Head of caudate nucleus (tissue), 42 donors: ENCODE data around the gene XRN2.
"Not testable (repeated sequence)": the region's sequence is repeated elsewhere in the genome, so short reads cannot be mapped to it uniquely, and the experiment has no call there.

Experiments used
- DNase-seq, 42 donors: peaks; one replicate each; pipeline versions ENCODE4 v3.0.0 to v3.0.0-alpha.2; 2020 to 2021; ENCODE audit warnings: mixed read lengths in 7 of 42
- intact Hi-C: fragments of 100-400 bp; cut with DNase I; formaldehyde crosslinking; loops from one replicate; pipeline ENCODE4 v1.15.0; 2022

XRN2 gene

DNA sequence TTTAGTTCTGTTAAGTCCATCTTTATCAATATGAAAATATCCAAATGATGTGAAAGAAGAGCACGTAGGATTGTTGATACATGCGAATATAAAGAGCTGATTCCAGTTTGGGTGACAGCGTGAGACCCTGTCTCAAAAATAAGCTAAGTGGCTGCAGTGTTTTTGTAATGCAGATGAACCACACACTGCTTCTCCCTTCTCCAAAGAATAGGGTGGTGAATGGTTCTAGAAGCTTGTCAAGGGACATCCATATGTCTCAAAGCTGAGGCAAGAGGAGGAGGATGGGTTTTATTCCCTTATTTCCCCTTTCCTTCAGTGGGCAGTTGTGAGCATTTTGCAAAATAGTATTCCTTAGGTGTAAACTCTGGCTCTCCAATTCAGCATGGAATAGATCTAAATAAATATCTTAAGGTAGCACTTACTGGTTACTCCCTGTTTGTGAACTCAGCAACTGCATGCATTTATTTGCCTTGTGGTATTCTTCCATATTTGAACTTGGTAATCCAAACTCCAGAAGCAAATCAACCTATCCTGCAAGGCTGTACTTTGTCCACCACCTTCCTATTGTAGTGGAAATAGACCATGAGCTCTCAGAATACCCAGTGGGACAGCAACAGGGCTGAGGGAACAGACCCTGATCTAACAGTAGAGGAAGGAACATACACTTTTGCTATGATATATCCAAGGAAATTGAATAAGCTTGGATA is 38.0 kb downstream of the XRN2 start:
- intact Hi-C loops = no loop called here
- no peak for DNase-seq

DNA sequence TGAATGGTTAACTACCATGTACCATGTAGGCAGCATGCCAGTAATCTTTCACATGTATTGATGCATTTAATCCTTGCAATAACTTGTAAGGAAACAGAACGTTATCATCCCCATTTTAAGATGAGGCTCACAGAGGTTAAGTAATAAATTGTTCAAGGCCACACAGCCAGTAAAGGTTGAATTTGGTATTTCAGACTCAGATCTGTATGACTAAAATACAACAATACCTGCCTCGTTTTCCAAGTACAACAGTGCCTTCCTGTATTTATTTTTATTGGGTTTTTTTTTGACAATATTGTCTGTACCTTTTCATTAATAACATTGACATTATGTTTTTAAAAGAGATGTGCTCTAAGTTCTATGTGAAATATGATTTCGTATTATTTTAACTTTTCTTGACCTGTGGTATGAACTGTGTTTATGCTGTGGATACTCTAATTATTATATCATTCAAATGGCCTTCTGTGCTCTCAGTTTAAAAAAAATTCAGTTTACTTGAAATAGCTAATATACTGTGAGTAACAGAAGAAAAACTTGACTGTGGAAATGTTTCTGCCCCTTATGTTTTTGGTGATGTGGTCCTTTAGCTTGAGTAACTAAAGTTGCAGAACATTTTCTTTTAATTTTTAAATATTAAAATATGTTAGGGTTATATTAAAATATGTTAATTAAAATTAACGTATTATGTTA is 39.7 kb downstream of the XRN2 start:
- DNase-seq = no peak
- intact Hi-C loops = no loop called here

- DNase-seq = no peak
- intact Hi-C loops = no loop called here
Observed at GRCh38 chr20:21344206-21344900, 41.2 kb downstream of the XRN2 start.

DNA sequence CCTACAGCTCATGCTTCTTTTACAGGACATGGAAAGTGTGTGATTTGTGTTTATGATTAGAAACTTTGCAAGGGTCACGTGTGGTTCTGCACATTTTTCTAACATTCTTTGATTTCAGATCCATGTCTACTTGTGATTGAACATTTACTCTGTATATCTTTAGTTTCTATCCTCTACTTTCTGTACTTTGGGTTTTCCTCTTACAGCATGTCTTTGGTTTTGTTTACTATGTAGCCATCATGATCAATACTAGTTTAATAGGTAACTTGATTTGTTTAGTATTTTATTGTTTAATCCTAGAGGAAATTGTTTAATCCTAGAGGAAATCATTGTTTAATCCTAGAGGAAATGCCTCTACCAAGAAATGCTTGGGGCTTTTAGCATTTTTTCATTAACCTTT is 41.8 kb downstream of the XRN2 start:
- intact Hi-C loops = no loop called here
- no peak for DNase-seq

DNA sequence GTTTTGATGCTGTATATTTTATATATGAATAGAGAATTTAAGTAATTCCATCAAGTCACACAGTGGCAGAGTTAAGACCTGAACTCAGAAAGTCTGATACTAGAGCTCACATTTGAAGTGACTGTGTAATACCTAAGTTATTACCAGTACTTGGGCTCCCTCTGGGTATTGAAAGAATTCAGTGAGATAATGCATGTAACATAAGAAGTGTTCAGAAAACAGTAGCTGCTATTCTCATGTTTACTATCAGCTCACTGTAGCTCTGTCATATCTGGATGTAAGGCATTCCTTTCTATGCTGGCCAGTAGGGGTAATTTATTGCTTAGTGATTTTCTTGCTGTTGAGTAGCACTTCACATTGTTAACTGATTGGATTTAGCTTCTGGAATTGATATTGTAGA is 49.6 kb downstream of the XRN2 start:
- no peak for DNase-seq
- intact Hi-C loops = no loop called here

GRCh38 chr20:21353236-21353635 is 50.1 kb downstream of the XRN2 start:
- intact Hi-C loops = no loop called here
- DNase-seq = no peak

GRCh38 chr20:21355981-21356380 is 52.9 kb downstream of the XRN2 start:
- intact Hi-C loops = no loop called here
- no peak for DNase-seq

GRCh38 chr20:21356386-21356785 is 53.3 kb downstream of the XRN2 start:
- intact Hi-C loops = no loop called here
- no peak for DNase-seq

DNA sequence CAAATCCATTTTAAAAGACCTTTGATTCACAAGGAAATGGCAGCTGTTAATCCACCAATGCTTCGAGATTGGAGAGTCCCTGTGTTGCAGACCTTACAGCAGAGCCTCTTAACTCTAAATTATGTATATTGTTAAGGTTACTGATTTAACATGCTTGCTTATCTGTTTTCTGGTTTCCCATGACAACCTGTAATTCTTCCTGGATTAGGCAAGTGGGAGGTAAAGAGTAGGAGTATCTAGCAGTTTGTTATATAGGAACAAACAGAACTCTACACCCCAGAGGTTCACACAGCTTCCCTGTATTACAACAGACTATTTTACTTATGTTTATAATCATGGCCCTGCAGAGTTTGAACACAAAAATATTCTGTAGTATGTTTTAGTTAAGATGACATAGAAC is 54.7 kb downstream of the XRN2 start:
- intact Hi-C loops = no loop called here
- no peak for DNase-seq

DNA sequence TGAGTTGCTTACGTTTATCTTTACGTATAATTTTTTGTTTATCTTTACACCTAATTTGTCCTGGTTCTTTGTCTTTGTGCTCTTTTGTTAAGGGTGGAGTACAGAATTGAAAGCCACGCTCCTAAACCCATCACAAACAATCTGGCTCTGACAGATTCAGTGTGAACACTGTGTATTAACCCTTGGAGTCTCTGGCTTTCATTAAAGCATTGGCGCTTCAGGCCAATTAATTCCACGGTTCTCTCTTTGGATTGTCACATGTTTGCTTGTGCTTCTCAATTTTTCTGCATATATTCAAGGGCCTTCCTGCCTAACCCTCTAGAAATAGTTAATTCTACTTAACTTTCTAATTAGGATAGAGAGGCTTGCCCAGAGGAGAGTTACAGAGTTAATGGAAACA is 55.6 kb downstream of the XRN2 start:
- DNase-seq = no peak
- intact Hi-C loops = no loop called here

DNA sequence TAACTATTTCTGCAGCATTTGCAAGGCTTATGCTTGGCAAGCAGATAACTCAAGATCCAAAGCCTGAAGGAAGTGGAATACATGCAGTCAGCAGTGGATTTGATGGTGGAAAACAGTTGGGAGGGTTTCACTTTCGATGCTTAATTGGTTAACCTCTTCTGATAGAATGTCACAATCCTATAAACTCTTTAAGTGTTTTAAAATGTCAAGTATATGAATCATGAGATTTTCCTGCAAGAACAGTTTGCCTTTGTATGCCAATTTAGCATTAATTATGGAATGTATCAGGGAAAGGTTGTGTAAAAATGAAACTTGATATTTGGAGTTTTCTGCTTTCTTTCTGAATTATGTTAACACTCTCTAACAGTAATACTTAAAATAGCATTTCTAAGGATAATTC is 57.6 kb downstream of the XRN2 start:
- intact Hi-C loops = no loop called here
- DNase-seq = no peak

GRCh38 chr20:21361266-21361665 is 58.1 kb downstream of the XRN2 start:
- intact Hi-C loops = no loop called here
- DNase-seq = no peak

DNA sequence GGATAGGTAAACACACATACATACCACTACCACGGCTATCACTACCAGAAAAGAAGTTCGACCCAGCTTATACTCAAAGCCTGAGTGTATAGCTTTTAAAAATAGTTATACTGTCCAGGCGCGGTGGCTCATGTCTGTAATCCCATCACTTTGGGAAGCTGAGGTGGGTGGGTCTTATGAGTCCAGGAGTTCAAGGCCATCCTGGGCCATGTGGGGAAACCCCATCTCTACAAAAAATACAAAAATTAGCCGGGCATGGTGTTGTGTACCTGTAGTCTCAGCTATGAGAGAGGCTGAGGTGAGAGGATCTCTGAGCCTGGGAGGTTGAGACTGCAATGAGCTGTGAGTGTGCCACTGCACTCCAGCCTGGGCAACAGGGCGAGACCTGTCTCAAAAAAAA is 61.3 kb downstream of the XRN2 start:
- no peak for DNase-seq
- intact Hi-C loops = no loop called here

GRCh38 chr20:21365771-21366170 is 62.6 kb downstream of the XRN2 start:
- DNase-seq = peak in 3 of 42 donors; percentile 3 to 64 (median 25)
- intact Hi-C loops = no loop called here

DNA sequence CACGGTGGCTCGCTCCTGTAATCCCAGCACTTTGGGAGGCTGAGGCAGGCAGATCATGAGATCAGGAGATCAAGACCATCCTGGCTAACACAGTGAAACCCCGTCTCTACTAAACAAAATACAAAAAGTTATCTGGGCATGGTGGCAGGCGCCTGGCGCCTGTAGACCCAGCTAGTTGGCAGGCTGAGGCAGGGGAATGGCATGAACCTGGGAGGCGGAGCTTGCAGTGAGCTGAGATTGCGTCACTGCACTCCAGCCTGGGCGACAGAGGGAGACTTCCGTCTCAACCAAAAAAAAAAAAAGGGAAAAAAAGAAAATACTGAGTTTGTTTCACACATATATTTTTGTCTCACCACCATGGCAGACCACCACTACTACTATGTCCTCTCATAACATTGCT is 63.1 kb downstream of the XRN2 start:
- DNase-seq, intact Hi-C loops: not testable (repeated sequence)

DNA sequence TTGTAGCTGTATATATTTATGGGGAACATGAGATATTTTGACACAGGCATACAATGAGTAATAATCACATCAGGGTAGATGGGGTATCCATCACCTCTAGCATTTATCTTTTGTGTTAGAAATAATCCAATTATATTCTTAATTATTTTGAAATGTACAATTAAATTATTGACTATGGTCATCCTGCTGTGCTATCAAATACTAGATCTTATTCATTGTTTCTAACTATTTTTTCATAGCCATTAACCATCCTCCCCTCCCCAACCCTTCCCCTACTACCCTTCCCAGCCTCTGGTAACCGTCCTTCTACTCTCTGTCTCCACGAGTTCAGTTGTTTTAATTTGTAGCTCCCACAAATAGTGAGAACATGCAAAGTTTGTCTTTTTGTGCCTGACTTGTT is 65.7 kb downstream of the XRN2 start:
- DNase-seq = no peak
- intact Hi-C loops = no loop called here

DNA sequence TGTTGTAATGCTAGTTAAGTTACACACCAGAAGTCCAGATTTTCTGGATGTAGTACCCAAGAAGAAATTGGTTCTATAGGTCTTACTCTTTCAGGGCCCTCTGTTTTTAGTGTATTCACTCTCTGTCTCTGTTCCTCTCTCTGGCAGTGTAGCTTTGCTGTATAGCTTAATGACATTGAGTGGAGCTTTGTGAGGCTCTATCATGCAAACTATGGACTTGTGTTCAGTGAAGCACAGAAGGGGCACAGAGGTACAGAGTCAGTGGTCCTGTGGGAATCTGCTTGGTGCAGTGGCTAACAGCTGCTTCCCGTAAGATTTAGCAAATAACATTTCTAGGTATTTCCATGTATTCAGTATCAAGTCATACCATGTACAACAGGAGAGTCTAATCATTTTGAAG is 68.1 kb downstream of the XRN2 start:
- intact Hi-C loops = no loop called here
- DNase-seq = no peak

- intact Hi-C loops = no loop called here
- no peak for DNase-seq
Observed at GRCh38 chr20:21372016-21372415, 68.9 kb downstream of the XRN2 start.

GRCh38 chr20:21373436-21373835 is 70.3 kb downstream of the XRN2 start:
- no peak for DNase-seq
- intact Hi-C loops = no loop called here

DNA sequence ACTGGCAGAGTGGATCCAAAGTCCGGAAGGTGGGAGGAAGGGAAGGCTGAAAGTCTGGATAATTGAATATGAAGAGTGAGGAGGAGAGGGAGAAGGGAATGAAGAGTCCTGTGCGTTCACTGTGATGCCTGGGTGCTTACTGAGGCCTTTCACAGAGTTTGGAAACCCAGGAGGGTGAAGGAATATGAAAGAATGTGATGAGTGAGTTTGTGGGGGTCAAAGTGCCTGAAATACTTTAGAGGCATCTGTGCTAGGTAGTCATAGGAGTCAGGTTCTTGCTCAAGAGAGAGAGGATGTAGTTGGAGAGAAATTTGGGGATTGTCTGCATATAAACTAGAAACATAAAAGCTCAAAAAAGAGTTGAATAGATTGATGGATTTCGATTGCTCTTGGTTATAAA is 73.5 kb downstream of the XRN2 start:
- intact Hi-C loops = no loop called here
- no peak for DNase-seq

- intact Hi-C loops = no loop called here
- DNase-seq = no peak
Observed at GRCh38 chr20:21377701-21378100, 74.6 kb downstream of the XRN2 start.
